Measurements from ENCODE around the gene PRKG1. TPM values are rescaled to one million over a fixed set of nuclear protein-coding genes. Genes with fewer than 3 reads are reported as not detected.

The PRKG1 gene
- total and polyA plus RNA-seq, 2 donors from 2014 or later, result 3.6 to 14.8 TPM

DNA sequence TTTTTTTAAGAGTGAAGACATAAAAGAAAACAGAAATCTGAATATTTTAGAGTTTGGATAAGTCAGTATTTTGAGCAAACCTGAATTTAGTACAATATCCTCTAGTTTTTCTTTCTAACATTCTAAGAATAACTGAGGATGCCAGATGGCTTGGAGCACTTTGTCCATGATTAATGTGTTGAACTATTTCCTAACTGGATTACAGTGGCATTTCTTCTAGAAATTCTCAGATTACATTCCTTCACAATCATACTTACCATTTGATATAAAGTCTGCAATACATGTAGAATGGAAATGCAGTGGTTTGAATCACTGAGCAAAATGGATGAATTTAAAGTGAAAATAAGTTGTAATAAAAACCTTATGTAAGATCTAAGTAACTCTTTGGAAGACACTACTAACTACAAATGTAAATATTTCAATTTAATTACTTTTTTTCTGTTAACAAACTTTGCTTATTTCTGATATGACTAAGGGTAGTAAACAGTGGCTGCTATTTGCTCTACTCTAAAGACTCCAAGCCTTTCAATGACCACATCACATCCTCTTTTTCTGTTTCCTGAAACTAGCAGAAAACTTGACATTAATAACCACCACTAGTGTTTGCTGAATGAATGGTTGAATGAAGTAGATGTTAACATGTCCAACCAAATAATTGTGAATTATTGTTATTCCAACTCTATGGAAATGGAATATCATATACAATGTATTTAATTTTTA, 102.8 kb downstream of the PRKG1 start:
- TF ChIP-seq, protein P1, sequence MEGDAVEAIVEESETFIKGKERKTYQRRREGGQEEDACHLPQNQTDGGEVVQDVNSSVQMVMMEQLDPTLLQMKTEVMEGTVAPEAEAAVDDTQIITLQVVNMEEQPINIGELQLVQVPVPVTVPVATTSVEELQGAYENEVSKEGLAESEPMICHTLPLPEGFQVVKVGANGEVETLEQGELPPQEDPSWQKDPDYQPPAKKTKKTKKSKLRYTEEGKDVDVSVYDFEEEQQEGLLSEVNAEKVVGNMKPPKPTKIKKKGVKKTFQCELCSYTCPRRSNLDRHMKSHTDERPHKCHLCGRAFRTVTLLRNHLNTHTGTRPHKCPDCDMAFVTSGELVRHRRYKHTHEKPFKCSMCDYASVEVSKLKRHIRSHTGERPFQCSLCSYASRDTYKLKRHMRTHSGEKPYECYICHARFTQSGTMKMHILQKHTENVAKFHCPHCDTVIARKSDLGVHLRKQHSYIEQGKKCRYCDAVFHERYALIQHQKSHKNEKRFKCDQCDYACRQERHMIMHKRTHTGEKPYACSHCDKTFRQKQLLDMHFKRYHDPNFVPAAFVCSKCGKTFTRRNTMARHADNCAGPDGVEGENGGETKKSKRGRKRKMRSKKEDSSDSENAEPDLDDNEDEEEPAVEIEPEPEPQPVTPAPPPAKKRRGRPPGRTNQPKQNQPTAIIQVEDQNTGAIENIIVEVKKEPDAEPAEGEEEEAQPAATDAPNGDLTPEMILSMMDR (IDR thresholded peaks at IDR 0.05; ENCODE audit: borderline replicate concordance, extremely low read depth, insufficient read depth), result no peak
- no peaks in the 10 kb centered on the region for H3K36me3 ChIP-seq (ENCODE audit: control insufficient read depth in 2 of 3, insufficient read depth in 3 of 3, low read length in 3 of 3)
- no peak for FAIRE-seq
- no peaks in the 10 kb centered on the region for H3K27me3 ChIP-seq (ENCODE audit: control insufficient read depth, insufficient read depth, low read length)
- no peak overlapping the region for H3K4me3 ChIP-seq (ENCODE audit: low read length in 3 of 3)
- intact Hi-C loops (cut with DNase I), result no loop called here
- no peaks in the 10 kb centered on the region for H3K9me3 ChIP-seq (ENCODE audit: control insufficient read depth in 2 of 3, insufficient read depth in 1 of 3, low read length in 3 of 3)
- no peak overlapping the region for H3K27ac ChIP-seq (ENCODE audit: low read depth in 2 of 2, low read length in 2 of 2)
- H3K4me1 ChIP-seq (ENCODE audit: control insufficient read depth in 2 of 3, insufficient read depth in 2 of 3, low read depth in 1 of 3, low read length in 3 of 3), result no peaks in the 10 kb centered on the region
- H3K9ac ChIP-seq (ENCODE audit: low read length in 3 of 3), result no peak overlapping the region
- DNase-seq, result no peak

DNA sequence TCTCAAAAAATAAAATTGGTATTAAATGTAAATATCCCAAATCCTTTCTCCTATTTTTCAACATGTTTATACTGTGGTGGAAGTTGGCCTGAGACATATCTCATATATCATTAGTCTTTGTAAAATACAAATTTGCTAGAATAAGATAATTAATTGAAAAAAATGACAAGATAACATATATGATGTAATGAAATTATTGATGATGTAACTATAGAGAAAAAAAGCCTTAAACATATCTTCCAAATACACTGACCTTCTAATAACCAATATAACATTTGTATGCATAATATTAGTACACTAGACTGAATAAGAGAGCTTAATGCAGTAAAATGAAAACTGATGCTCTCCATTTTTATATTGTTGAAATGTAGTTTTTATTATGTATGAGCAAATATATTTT, 104.3 kb downstream of the PRKG1 start:
- FAIRE-seq, result no peak
- H3K36me3 ChIP-seq (ENCODE audit: control insufficient read depth in 2 of 3, insufficient read depth in 3 of 3, low read length in 3 of 3), result no peaks in the 10 kb centered on the region
- H3K4me3 ChIP-seq (ENCODE audit: low read length in 3 of 3), result no peak overlapping the region
- no peaks in the 10 kb centered on the region for H3K4me1 ChIP-seq (ENCODE audit: control insufficient read depth in 2 of 3, insufficient read depth in 2 of 3, low read depth in 1 of 3, low read length in 3 of 3)
- no peaks in the 10 kb centered on the region for H3K27me3 ChIP-seq (ENCODE audit: control insufficient read depth, insufficient read depth, low read length)
- H3K9me3 ChIP-seq (ENCODE audit: control insufficient read depth in 2 of 3, insufficient read depth in 1 of 3, low read length in 3 of 3), result no peaks in the 10 kb centered on the region
- no peak overlapping the region for H3K9ac ChIP-seq (ENCODE audit: low read length in 3 of 3)
- TF ChIP-seq, protein P1 (IDR thresholded peaks at IDR 0.05; ENCODE audit: borderline replicate concordance, extremely low read depth, insufficient read depth), result no peak
- intact Hi-C loops (cut with DNase I), result no loop called here
- no peak for DNase-seq
- H3K27ac ChIP-seq (ENCODE audit: low read depth in 2 of 2, low read length in 2 of 2), result no peak overlapping the region

DNA sequence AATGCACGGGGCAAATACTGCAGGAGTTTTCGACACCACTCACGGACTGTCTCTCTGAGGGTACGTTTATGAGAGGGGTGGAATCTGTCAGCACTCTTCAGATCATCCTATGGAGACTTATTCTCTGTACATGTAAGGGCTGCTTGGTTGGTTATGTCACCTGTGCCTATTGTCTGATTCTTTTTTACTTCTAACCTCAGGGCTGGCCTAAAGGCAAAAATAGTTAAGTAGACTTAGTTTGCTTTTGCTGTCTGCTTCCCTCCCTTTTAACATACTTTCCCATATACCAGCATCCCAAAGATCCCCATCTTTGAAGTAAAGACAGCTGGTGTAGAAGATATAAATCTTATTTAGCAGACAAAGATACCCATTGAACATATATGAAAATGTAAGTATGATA, 105.9 kb downstream of the PRKG1 start:
- Histone ChIP-seq H3K27ac (ENCODE audit: low read depth in 2 of 2, low read length in 2 of 2) (no peak overlapping the region), H3K9me3 (ENCODE audit: control insufficient read depth in 2 of 3, insufficient read depth in 1 of 3, low read length in 3 of 3) (no peaks in the 10 kb centered on the region), H3K9ac (ENCODE audit: low read length in 3 of 3) (no peak overlapping the region), H3K27me3 (ENCODE audit: control insufficient read depth, insufficient read depth, low read length) (no peaks in the 10 kb centered on the region), H3K4me3 (ENCODE audit: low read length in 3 of 3) (no peak overlapping the region), H3K4me1 (ENCODE audit: control insufficient read depth in 2 of 3, insufficient read depth in 2 of 3, low read depth in 1 of 3, low read length in 3 of 3) (no peaks in the 10 kb centered on the region), H3K36me3 (ENCODE audit: control insufficient read depth in 2 of 3, insufficient read depth in 3 of 3, low read length in 3 of 3) (no peaks in the 10 kb centered on the region)
- TF ChIP-seq, protein P1 (IDR thresholded peaks at IDR 0.05; ENCODE audit: borderline replicate concordance, extremely low read depth, insufficient read depth), result no peak
- FAIRE-seq (no peak), DNase-seq (no peak)
- intact Hi-C loops (cut with DNase I), result no loop called here

DNA sequence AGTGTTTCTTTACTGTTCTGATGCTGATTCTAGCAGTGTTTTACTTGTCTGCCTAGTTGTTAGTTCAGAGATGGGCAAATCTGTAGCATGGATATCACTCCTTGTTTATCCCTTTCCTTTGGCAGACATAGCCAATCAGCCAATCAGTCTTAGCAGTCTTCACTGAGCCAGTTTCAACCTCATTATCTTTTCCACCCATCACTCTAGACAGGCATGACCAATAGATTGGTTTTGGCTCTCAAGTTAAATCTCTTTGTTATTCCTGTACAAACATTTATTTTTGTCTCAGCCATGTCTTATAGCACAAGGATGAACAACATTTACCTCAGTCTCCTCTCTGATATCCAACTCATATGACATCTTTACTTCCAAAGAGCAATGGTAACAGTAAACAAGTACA, 109.5 kb downstream of the PRKG1 start:
- H3K4me3 ChIP-seq (ENCODE audit: low read length in 3 of 3), result no peak overlapping the region
- DNase-seq, result no peak
- no peak overlapping the region for H3K27ac ChIP-seq (ENCODE audit: low read depth in 2 of 2, low read length in 2 of 2)
- no peaks in the 10 kb centered on the region for H3K9me3 ChIP-seq (ENCODE audit: control insufficient read depth in 2 of 3, insufficient read depth in 1 of 3, low read length in 3 of 3)
- intact Hi-C loops (cut with DNase I), result no loop called here
- no peak overlapping the region for H3K9ac ChIP-seq (ENCODE audit: low read length in 3 of 3)
- no peaks in the 10 kb centered on the region for H3K36me3 ChIP-seq (ENCODE audit: control insufficient read depth in 2 of 3, insufficient read depth in 3 of 3, low read length in 3 of 3)
- no peaks in the 10 kb centered on the region for H3K27me3 ChIP-seq (ENCODE audit: control insufficient read depth, insufficient read depth, low read length)
- H3K4me1 ChIP-seq (ENCODE audit: control insufficient read depth in 2 of 3, insufficient read depth in 2 of 3, low read depth in 1 of 3, low read length in 3 of 3), result no peaks in the 10 kb centered on the region
- TF ChIP-seq, protein P1 (IDR thresholded peaks at IDR 0.05; ENCODE audit: borderline replicate concordance, extremely low read depth, insufficient read depth), result no peak
- FAIRE-seq, result no peak
